Fibroblast of skin of right quadriceps (primary cell): ENCODE measurements around the gene USP17L15.
"Not testable (repeated sequence)": the region's sequence is repeated elsewhere in the genome, so short reads cannot be mapped to it uniquely, and the experiment has no call there.

Source experiments
- DNase-seq: peaks from one replicate; pipeline ENCODE4 v3.0.0-alpha.2; 2013

Gene USP17L15, protein sequence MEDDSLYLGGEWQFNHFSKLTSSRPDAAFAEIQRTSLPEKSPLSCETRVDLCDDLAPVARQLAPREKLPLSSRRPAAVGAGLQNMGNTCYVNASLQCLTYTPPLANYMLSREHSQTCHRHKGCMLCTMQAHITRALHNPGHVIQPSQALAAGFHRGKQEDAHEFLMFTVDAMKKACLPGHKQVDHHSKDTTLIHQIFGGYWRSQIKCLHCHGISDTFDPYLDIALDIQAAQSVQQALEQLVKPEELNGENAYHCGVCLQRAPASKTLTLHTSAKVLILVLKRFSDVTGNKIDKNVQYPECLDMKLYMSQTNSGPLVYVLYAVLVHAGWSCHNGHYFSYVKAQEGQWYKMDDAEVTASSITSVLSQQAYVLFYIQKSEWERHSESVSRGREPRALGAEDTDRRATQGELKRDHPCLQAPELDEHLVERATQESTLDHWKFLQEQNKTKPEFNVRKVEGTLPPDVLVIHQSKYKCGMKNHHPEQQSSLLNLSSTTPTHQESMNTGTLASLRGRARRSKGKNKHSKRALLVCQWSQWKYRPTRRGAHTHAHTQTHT

DNA sequence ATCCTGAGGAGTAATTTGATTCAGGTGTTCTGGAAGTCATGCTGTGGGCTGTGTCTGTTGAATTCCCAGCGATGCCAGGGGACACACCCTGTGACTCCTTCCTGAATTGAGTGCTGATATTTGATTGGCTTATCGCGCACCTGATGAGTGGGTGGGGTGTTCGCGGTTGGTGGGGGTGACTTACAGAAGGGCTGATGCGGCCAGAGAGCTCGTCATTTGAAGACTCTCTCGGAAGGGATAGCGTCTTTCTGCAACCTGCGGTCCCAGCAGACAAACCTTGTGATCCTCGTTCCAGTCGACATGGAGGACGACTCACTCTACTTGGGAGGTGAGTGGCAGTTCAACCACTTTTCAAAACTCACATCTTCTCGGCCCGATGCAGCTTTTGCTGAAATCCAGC is at the start of gene USP17L15:
USP17L15 (plus strand) TSS at position 301 of the 400 bp plus-strand sequence; CDS start at position 301, 0 bp downstream.
- not testable (repeated sequence) for DNase-seq

DNA sequence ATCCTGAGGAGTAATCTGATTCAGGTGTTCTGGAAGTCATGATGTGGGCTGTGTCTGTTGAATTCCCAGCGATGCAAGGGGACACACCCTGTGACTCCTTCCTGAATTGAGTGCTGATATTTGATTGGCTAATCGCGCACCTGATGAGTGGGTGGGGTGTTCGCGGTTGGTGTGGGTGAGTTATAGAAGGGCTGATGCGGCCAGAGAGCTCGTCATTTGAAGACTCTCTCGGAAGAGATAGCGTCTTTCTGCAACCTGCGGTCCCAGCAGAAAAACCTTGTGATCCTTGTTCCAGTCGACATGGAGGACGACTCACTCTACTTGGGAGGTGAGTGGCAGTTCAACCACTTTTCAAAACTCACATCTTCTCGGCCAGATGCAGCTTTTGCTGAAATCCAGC is 23.8 kb upstream of the USP17L15 start, which contains the start of gene USP17L10:
USP17L10 (plus strand) TSS at position 301 of the 400 bp plus-strand sequence; CDS start at position 301, 0 bp downstream.
- not testable (repeated sequence) for DNase-seq

DNA sequence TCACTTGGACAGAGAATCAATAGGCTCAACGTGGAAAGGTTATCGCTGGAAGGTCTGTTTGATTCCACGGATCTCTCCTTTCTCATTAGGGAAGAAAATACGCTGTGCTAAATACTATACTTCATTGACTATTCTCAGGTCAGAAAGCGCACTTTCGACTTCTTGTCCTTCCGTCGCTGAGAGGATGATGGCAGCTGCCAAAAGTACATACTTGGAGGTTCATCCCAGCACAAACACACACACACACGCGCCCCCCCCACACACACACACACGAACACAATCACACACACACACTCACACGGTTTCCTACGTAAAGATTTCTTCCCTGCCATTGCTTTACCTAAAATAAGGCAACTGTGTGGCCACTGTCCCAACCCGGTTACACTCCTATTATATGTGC is 19.5 kb upstream of the USP17L15 start:
- DNase-seq, result not testable (repeated sequence)

DNA sequence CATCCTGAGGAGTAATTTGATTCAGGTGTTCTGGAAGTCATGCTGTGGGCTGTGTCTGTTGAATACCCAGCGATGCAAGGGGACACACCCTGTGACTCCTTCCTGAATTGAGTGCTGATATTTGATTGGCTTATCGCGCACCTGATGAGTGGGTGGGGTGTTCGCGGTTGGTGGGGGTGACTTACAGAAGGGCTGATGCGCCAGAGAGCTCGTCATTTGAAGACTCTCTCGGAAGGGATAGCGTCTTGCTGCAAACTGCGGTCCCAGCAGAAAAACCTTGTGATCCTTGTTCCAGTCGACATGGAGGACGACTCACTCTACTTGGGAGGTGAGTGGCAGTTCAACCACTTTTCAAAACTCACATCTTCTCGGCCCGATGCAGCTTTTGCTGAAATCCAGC is 19.1 kb upstream of the USP17L15 start, which contains the start of gene USP17L11:
USP17L11 (plus strand) TSS at position 301 of the 400 bp plus-strand sequence; CDS start at position 301, 0 bp downstream.
- not testable (repeated sequence) for DNase-seq

DNA sequence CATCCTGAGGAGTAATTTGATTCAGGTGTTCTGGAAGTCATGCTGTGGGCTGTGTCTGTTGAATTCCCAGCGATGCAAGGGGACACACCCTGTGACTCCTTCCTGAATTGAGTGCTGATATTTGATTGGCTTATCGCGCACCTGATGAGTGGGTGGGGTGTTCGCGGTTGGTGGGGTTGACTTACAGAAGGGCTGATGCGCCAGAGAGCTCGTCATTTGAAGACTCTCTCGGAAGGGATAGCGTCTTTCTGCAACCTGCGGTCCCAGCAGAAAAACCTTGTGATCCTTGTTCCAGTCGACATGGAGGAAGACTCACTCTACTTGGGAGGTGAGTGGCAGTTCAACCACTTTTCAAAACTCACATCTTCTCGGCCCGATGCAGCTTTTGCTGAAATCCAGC is 14.3 kb upstream of the USP17L15 start, which contains the start of gene USP17L12:
USP17L12 (plus strand) TSS at position 301 of the 400 bp plus-strand sequence; CDS start at position 301, 0 bp downstream.
- DNase-seq, result not testable (repeated sequence)

DNA sequence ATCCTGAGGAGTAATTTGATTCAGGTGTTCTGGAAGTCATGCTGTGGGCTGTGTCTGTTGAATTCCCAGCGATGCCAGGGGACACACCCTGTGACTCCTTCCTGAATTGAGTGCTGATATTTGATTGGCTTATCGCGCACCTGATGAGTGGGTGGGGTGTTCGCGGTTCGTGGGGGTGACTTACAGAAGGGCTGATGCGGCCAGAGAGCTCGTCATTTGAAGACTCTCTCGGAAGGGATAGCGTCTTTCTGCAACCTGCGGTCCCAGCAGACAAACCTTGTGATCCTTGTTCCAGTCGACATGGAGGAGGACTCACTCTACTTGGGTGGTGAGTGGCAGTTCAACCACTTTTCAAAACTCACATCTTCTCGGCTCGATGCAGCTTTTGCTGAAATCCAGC is 9.6 kb upstream of the USP17L15 start, which contains the start of gene USP17L13:
USP17L13 (plus strand) TSS at position 301 of the 400 bp plus-strand sequence; CDS start at position 301, 0 bp downstream.
- not testable (repeated sequence) for DNase-seq

DNA sequence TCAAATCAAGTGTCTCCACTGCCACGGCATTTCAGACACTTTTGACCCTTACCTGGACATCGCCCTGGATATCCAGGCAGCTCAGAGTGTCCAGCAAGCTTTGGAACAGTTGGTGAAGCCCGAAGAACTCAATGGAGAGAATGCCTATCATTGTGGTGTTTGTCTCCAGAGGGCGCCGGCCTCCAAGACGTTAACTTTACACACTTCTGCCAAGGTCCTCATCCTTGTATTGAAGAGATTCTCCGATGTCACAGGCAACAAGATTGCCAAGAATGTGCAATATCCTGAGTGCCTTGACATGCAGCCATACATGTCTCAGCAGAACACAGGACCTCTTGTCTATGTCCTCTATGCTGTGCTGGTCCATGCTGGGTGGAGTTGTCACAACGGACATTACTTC is 3.9 kb upstream of the USP17L15 start:
- DNase-seq, result not testable (repeated sequence)

DNA sequence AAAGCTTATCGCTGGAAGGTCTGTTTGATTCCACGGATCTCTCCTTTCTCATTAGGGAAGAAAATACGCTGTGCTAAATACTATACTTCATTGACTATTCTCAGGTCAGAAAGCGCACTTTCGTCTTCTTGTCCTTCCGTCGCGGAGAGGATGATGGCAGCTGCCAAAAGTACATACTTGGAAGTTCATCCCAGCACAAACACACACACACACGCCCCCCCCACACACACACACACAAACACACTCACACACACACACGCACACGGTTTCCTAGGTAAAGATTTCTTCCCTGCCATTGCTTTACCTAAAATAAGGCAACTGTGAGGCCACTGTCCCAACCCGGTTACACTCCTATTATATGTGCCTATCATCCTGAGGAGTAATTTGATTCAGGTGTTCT is 4.3 kb downstream of the USP17L15 start:
- peak; percentile 0 for DNase-seq

DNA sequence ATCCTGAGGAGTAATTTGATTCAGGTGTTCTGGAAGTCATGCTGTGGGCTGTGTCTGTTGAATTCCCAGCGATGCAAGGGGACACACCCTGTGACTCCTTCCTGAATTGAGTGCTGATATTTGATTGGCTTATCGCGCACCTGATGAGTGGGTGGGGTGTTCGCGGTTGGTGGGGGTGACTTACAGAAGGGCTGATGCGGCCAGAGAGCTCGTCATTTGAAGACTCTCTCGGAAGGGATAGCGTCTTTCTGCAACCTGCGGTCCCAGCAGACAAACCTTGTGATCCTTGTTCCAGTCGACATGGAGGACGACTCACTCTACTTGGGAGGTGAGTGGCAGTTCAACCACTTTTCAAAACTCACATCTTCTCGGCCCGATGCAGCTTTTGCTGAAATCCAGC is 9.4 kb downstream of the USP17L15 start, which contains the start of gene USP17L17:
USP17L17 (plus strand) TSS at position 301 of the 400 bp plus-strand sequence; CDS start at position 301, 0 bp downstream.
- DNase-seq, result not testable (repeated sequence)

DNA sequence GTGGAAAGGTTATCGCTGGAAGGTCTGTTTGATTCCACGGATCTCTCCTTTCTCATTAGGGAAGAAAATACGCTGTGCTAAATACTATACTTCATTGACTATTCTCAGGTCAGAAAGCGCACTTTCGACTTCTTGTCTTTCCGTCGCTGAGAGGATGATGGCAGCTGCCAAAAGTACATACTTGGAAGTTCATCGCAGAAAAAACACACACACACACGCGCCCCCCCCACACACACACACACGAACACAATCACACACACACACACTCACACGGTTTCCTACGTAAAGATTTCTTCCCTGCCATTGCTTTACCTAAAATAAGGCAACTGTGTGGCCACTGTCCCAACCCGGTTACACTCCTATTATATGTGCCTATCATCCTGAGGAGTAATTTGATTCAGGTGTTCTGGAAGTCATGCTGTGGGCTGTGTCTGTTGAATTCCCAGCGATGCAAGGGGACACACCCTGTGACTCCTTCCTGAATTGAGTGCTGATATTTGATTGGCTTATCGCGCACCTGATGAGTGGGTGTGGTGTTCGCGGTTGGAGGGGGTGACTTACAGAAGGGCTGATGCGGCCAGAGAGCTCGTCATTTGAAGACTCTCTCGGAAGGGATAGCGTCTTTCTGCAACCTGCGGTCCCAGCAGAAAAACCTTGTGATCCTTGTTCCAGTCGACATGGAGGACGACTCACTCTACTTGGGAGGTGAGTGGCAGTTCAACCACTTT is 13.9 kb downstream of the USP17L15 start, which contains the start of gene USP17L18:
USP17L18 (plus strand) TSS at position 678 of the 728 bp plus-strand sequence; CDS start at position 678, 0 bp downstream.
- DNase-seq, result peak; percentile 0

DNA sequence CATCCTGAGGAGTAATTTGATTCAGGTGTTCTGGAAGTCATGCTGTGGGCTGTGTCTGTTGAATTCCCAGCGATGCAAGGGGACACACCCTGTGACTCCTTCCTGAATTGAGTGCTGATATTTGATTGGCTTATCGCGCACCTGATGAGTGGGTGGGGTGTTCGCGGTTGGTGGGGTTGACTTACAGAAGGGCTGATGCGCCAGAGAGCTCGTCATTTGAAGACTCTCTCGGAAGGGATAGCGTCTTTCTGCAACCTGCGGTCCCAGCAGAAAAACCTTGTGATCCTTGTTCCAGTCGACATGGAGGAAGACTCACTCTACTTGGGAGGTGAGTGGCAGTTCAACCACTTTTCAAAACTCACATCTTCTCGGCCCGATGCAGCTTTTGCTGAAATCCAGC is 18.9 kb downstream of the USP17L15 start, which contains the start of gene USP17L19:
USP17L19 (plus strand) TSS at position 301 of the 400 bp plus-strand sequence; CDS start at position 301, 0 bp downstream.
- not testable (repeated sequence) for DNase-seq

DNA sequence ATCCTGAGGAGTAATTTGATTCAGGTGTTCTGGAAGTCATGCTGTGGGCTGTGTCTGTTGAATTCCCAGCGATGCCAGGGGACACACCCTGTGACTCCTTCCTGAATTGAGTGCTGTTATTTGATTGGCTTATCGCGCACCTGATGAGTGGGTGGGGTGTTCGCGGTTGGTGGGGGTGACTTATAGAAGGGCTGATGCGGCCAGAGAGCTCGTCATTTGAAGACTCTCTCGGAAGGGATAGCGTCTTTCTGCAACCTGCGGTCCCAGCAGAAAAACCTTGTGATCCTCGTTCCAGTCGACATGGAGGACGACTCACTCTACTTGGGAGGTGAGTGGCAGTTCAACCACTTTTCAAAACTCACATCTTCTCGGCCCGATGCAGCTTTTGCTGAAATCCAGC is 23.6 kb downstream of the USP17L15 start, which contains the start of gene USP17L20:
USP17L20 (plus strand) TSS at position 301 of the 400 bp plus-strand sequence; CDS start at position 301, 0 bp downstream.
- DNase-seq, result not testable (repeated sequence)

DNA sequence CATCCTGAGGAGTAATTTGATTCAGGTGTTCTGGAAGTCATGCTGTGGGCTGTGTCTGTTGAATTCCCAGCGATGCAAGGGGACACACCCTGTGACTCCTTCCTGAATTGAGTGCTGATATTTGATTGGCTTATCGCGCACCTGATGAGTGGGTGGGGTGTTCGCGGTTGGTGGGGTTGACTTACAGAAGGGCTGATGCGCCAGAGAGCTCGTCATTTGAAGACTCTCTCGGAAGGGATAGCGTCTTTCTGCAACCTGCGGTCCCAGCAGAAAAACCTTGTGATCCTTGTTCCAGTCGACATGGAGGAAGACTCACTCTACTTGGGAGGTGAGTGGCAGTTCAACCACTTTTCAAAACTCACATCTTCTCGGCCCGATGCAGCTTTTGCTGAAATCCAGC is 28.4 kb downstream of the USP17L15 start, which contains the start of gene USP17L21:
USP17L21 (plus strand) TSS at position 301 of the 400 bp plus-strand sequence; CDS start at position 301, 0 bp downstream.
- DNase-seq, result not testable (repeated sequence)

DNA sequence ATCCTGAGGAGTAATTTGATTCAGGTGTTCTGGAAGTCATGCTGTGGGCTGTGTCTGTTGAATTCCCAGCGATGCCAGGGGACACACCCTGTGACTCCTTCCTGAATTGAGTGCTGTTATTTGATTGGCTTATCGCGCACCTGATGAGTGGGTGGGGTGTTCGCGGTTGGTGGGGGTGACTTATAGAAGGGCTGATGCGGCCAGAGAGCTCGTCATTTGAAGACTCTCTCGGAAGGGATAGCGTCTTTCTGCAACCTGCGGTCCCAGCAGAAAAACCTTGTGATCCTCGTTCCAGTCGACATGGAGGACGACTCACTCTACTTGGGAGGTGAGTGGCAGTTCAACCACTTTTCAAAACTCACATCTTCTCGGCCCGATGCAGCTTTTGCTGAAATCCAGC is 33.1 kb downstream of the USP17L15 start, which contains the start of gene USP17L22:
USP17L22 (plus strand) TSS at position 301 of the 400 bp plus-strand sequence; CDS start at position 301, 0 bp downstream.
- DNase-seq, result not testable (repeated sequence)

DNA sequence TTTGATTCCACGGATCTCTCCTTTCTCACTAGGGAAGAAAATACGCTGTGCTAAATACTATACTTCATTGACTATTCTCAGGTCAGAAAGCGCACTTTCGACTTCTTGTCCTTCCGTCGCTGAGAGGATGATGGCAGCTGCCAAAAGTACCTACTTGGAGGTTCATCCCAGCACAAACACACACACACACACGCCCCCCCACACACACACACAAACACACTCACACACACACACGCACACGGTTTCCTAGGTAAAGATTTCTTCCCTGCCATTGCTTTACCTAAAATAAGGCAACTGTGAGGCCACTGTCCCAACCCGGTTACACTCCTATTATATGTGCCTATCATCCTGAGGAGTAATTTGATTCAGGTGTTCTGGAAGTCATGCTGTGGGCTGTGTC is 37.5 kb downstream of the USP17L15 start:
- not testable (repeated sequence) for DNase-seq
